ENCODE results near the gene ZNF827.

ZNF827 gene

GRCh38 chr4:145912376-145912775, 26.2 kb downstream of the ZNF827 start:
- CTCF ChIA-PET = no interaction called here
- no peak for DNase-seq (ENCODE audit: extremely low spot score)
- TF ChIP-seq FOXK2 (IDR thresholded peaks at IDR 0.05) (no peak), HDGF (IDR thresholded peaks at IDR 0.05; ENCODE audit: borderline replicate concordance) (no peak), FOXM1 (IDR thresholded peaks at IDR 0.05; ENCODE audit: borderline replicate concordance) (no peak), TARDBP (IDR thresholded peaks at IDR 0.05) (no peak), SUZ12 (IDR thresholded peaks at IDR 0.05) (no peak), CTBP1 (IDR thresholded peaks at IDR 0.05; ENCODE audit: borderline replicate concordance) (no peak), SP1 (IDR thresholded peaks at IDR 0.05) (no peak), BHLHE40 (IDR thresholded peaks at IDR 0.05; ENCODE audit: borderline replicate concordance) (no peak), L3MBTL2 (conservative IDR thresholded peaks at IDR 0.05) (no peak), FOXA1 (IDR thresholded peaks at IDR 0.05) (no peak), ZNF384 (IDR thresholded peaks at IDR 0.05) (no peak), ARNT (IDR thresholded peaks at IDR 0.05) (no peak), NFRKB (IDR thresholded peaks at IDR 0.05) (no peak)
- TF ChIP-seq, protein P1, sequence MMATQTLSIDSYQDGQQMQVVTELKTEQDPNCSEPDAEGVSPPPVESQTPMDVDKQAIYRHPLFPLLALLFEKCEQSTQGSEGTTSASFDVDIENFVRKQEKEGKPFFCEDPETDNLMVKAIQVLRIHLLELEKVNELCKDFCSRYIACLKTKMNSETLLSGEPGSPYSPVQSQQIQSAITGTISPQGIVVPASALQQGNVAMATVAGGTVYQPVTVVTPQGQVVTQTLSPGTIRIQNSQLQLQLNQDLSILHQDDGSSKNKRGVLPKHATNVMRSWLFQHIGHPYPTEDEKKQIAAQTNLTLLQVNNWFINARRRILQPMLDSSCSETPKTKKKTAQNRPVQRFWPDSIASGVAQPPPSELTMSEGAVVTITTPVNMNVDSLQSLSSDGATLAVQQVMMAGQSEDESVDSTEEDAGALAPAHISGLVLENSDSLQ (IDR thresholded peaks at IDR 0.05) = no peak
- POLR2A ChIA-PET = no interaction called here

- ChIA-PET POLR2A (no interaction called here), CTCF (no interaction called here)
- no peak for DNase-seq (ENCODE audit: extremely low spot score)
- TF ChIP-seq HDGF (IDR thresholded peaks at IDR 0.05; ENCODE audit: borderline replicate concordance) (no peak), NFRKB (IDR thresholded peaks at IDR 0.05) (no peak)
Observed at GRCh38 chr4:145909773-145910172, 28.9 kb downstream of the ZNF827 start.

DNA sequence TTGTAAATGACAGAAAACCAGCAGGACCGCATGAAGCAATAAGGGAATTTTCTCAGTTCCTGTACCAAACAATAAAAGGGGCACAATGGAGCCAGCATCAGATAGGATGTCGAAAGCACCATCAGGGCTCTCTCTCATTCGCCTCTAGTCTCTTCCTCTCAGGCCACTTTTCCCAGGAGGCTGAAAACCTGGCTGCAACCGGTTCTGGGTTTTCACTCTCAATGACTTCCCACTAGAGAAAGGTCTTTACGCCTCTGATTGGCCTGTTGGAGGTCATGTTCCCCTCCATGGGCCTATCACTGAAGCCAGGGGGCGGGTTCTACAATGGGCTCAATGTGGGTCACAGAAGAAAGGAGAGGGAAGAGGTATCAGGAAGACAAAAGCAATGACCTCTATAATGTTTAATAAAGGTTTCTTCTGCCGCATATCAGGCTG, 29.3 kb downstream of the ZNF827 start:
- TF ChIP-seq ELF4 (IDR thresholded peaks at IDR 0.05) (no peak), HDGF (IDR thresholded peaks at IDR 0.05; ENCODE audit: borderline replicate concordance) (no peak), ARNT (IDR thresholded peaks at IDR 0.05) (no peak), CTBP1 (IDR thresholded peaks at IDR 0.05; ENCODE audit: borderline replicate concordance) (no peak), LEF1 (IDR thresholded peaks at IDR 0.05; ENCODE audit: borderline replicate concordance) (no peak), SP1 (IDR thresholded peaks at IDR 0.05) (no peak), FOXK2 (IDR thresholded peaks at IDR 0.05) (no peak), SUZ12 (IDR thresholded peaks at IDR 0.05) (no peak), NFRKB (IDR thresholded peaks at IDR 0.05) (no peak), FOXM1 (IDR thresholded peaks at IDR 0.05; ENCODE audit: borderline replicate concordance) (no peak), FOXA1 (IDR thresholded peaks at IDR 0.05) (no peak), TARDBP (IDR thresholded peaks at IDR 0.05) (no peak), L3MBTL2 (conservative IDR thresholded peaks at IDR 0.05) (no peak), BHLHE40 (IDR thresholded peaks at IDR 0.05; ENCODE audit: borderline replicate concordance) (no peak)
- TF ChIP-seq, protein P1 (IDR thresholded peaks at IDR 0.05) = no peak
- POLR2A ChIA-PET = no interaction called here
- CTCF ChIA-PET = no interaction called here
- peak; percentile 48 for DNase-seq (ENCODE audit: extremely low spot score)

- POLR2A ChIA-PET = no interaction called here
- no peak for TF ChIP-seq BHLHE40 (IDR thresholded peaks at IDR 0.05; ENCODE audit: borderline replicate concordance)
- no peak for TF ChIP-seq FOXA1 (IDR thresholded peaks at IDR 0.05)
- no peak for TF ChIP-seq SUZ12 (IDR thresholded peaks at IDR 0.05)
- TF ChIP-seq, protein P1 (IDR thresholded peaks at IDR 0.05) = no peak
- TF ChIP-seq L3MBTL2 (conservative IDR thresholded peaks at IDR 0.05) = no peak
- TF ChIP-seq NFRKB (IDR thresholded peaks at IDR 0.05) = no peak
- TF ChIP-seq ZNF384 (IDR thresholded peaks at IDR 0.05) = no peak
- TF ChIP-seq ELF4 (IDR thresholded peaks at IDR 0.05) = no peak
- no peak for TF ChIP-seq HDGF (IDR thresholded peaks at IDR 0.05; ENCODE audit: borderline replicate concordance)
- no peak for TF ChIP-seq ARNT (IDR thresholded peaks at IDR 0.05)
- TF ChIP-seq FOXK2 (IDR thresholded peaks at IDR 0.05) = no peak
- TF ChIP-seq LEF1 (IDR thresholded peaks at IDR 0.05; ENCODE audit: borderline replicate concordance) = no peak
- no peak for TF ChIP-seq FOXM1 (IDR thresholded peaks at IDR 0.05; ENCODE audit: borderline replicate concordance)
- no peak for TF ChIP-seq SP1 (IDR thresholded peaks at IDR 0.05)
- no peak for TF ChIP-seq TARDBP (IDR thresholded peaks at IDR 0.05)
- DNase-seq (ENCODE audit: extremely low spot score) = no peak
- CTCF ChIA-PET = no interaction called here
Observed at GRCh38 chr4:145907812-145908211, 30.8 kb downstream of the ZNF827 start.

DNA sequence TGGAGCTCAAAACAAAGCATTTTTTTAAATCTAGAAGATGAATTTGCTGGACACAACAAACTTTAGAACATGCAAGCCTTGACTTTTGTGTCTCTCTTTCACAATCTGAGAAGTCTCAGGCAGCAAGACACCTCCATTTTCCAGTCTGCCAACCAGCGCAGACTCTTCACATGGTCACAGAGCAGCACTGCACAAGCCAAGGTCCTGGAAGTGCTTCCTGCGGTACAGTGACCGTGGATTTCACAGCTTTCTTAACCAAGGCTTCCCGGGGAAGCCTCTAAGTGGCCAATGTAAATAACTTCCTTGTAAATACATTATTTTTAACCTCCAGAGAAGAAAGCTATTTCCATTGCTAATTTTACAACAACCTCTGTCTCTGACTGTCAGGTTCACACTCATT, 31.2 kb downstream of the ZNF827 start:
- no peak for DNase-seq (ENCODE audit: extremely low spot score)
- TF ChIP-seq HDGF (IDR thresholded peaks at IDR 0.05; ENCODE audit: borderline replicate concordance) = no peak
- ChIA-PET CTCF (no interaction called here), POLR2A (interaction anchor here (0.5 kb wide), 1 partner anchor 44 kb away, joined by 3 read pairs; no protein-coding TSS in a partner anchor)

DNA sequence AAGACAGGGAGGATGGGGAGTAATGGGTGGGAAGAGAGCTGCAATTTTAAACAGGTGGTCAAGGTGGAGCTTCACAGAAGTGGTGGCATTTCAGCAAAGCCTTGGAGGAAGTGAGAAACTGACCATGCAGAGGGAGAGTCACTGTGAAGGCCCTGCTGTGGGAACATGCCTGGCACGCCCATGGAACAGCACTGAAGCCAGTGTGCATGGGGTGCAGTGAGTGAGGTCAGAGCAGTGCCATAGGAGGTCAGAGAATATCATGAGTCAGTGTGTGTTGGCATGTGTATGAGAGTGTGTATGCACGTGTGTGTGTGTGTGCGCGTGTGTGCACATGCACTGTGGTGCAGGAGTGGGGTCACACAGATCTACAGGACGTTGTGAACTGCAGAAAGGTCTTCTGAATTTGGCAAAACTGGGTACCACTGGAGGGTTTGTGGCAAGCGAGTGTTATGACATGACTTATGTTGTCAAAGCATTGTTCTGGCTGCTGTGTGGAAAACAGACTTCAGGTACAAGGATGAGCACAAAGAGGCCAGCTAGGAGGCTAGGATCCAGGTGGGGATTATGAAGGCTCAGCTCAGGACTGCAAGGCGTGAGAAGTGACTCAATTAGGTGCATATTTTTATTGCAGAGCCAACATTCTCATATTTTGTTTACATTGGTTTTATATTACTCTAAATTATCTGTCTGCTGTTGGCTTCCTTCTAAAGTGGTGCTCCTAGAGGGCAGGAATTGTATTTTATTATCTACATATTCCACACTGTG, 34.0 kb downstream of the ZNF827 start:
- ChIA-PET CTCF (interaction anchor here (0.6 kb wide), 1 partner anchor 412 kb away, joined by 4 read pairs; no protein-coding TSS in a partner anchor), POLR2A (no interaction called here)
- DNase-seq (ENCODE audit: extremely low spot score) = no peak
- no peak for TF ChIP-seq NFRKB (IDR thresholded peaks at IDR 0.05)
- no peak for TF ChIP-seq L3MBTL2 (conservative IDR thresholded peaks at IDR 0.05)
- no peak for TF ChIP-seq ARNT (IDR thresholded peaks at IDR 0.05)
- TF ChIP-seq, protein P1 (IDR thresholded peaks at IDR 0.05) = no peak
- TF ChIP-seq SUZ12 (IDR thresholded peaks at IDR 0.05) = no peak

Measured in HEK293T (cell line).